Testis (tissue), 3 donors: Measurements from ENCODE around the gene RABEPK. TPM values are rescaled to one million over a fixed set of nuclear protein-coding genes. Genes with fewer than 3 reads are reported as not detected.
A peak's percentile ranks its signal among the peaks of the same experiment; 100 is the strongest.

Experiments used
- DNase-seq: peaks from one replicate; pipeline ENCODE4 v3.0.0-alpha.2; 2019
- H3K27ac ChIP-seq, 2 donors: fragments of 200-600 bp; sonication (generic); one replicate each; pipeline ENCODE4 v1.5.1; 2019
- H3K27me3 ChIP-seq: fragments of 200-600 bp; sonication (generic); one replicate; pipeline ENCODE4 v1.5.1; 2019
- H3K36me3 ChIP-seq: fragments of 200-600 bp; sonication (generic); one replicate; pipeline ENCODE4 v1.5.1; 2017; ENCODE audit warnings: low read depth; ENCODE audit errors: missing control alignments
- H3K4me1 ChIP-seq: fragments of 200-600 bp; sonication (generic); one replicate; pipeline ENCODE4 v1.5.1; 2019
- H3K4me3 ChIP-seq, 2 donors: fragments of 200-600 bp; sonication (generic); one replicate each; pipeline ENCODE4 v1.5.1; 2017 to 2019
- H3K9me3 ChIP-seq: fragments of 200-600 bp; sonication (generic); one replicate; pipeline ENCODE4 v1.5.1; 2017
- CTCF ChIP-seq, 3 experiments: fragments of 450-650 bp in 2 of 3; fragments of 200-600 bp in 1 of 3; sonication (generic) in 1 of 3; IDR thresholded peaks; one replicate each; pipeline ENCODE4 v1.5.1; 2016 to 2019; ENCODE audit warnings: antibody characterized with exemption in 3 of 3, mild to moderate bottlenecking in 2 of 3, moderate library complexity in 1 of 3
- POLR2A ChIP-seq: fragments of 450-650 bp; IDR thresholded peaks from one replicate; pipeline ENCODE4 v1.6.1; 2017; ENCODE audit warnings: antibody characterized with exemption, mild to moderate bottlenecking, moderate library complexity
- WGBS, 2 donors: methylation state at CpG; one replicate each; pipeline ENCODE4 v1.1.5; 2018; 5-methylcytosine and 5-hydroxymethylcytosine counted together
- intact Hi-C: fragments of 100-400 bp; cut with DNase I; formaldehyde crosslinking; loops from one replicate; pipeline ENCODE4 v1.15.1; 2023; ENCODE audit warnings: low total_unique reads
- polyA plus RNA-seq: library from polyadenylated mRNA; stranded (reverse); fragments of 350-450 nt; fragmentation: Illumina TruSeq; extraction: RNeasy Lipid Tissue Mini Kit (QIAGEN cat#74804); gene quantifications from one replicate; pipeline ENCODE4 v1.2.3, GENCODE V29; 2014; ENCODE audit warnings: low read depth, low replicate concordance; ENCODE audit not compliant: insufficient read depth
- total RNA-seq, 2 donors: library from RNA; depleted of rRNA; stranded (reverse); fragments of >200 nt; gene quantifications; one replicate each; pipeline ENCODE4 v1.2.3, GENCODE V29; 2016

Gene RABEPK
- total and polyA plus RNA-seq, 3 donors from 2014 or later = 18.5 to 30.1 (median 20.2) TPM

GRCh38 chr9:125183054-125183453 is 17.3 kb upstream of the RABEPK start:
- Histone ChIP-seq H3K9me3 (no peaks in the 10 kb centered on the region), H3K36me3 (no peaks in the 10 kb centered on the region), H3K4me3 (no peak overlapping the region), H3K27me3 (no peaks in the 10 kb centered on the region), H3K4me1 (peaks cover 10% of the 10 kb centered on the region), H3K27ac (no peak overlapping the region)
- 46 to 66% methylated on average over 2 of the region's 2 CpGs for WGBS, 2 donors
- intact Hi-C loops = no loop called here
- DNase-seq = no peak
- TF ChIP-seq POLR2A (no peak), CTCF (IDR thresholded peaks at IDR 0.05) (no peak)

DNA sequence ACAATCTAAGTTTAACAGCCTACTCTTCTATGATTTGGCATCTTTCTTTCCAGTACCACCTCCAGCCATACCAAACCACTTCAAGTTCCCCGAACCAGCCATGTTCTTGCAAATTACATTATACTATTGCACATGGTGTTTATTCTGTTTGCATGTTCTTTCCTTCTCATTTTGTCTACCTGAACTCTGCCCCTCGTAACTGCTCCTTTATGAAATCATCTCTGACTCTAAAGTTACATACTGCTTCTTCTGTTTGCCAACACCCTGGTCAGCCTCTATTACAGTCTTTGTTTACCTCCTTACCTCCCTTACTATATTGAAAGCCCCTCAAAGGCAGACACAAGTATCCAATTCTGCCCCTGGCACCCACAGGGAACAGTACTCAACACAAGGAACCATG is 16.8 kb upstream of the RABEPK start:
- H3K4me3 ChIP-seq = no peak overlapping the region
- intact Hi-C loops = no loop called here
- no peaks in the 10 kb centered on the region for H3K36me3 ChIP-seq
- H3K27ac ChIP-seq = no peak overlapping the region
- no peak for DNase-seq
- H3K27me3 ChIP-seq = no peaks in the 10 kb centered on the region
- peaks cover 15% of the 10 kb centered on the region for H3K4me1 ChIP-seq
- WGBS, 2 donors = 87 to 90% methylated on average over 2 of the region's 2 CpGs
- no peaks in the 10 kb centered on the region for H3K9me3 ChIP-seq
- TF ChIP-seq CTCF (IDR thresholded peaks at IDR 0.05) (no peak), POLR2A (no peak)

GRCh38 chr9:125189011-125189360 is 11.4 kb upstream of the RABEPK start:
- intact Hi-C loops = no loop called here
- no peaks in the 10 kb centered on the region for H3K9me3 ChIP-seq
- H3K4me1 ChIP-seq = peaks cover 26% of the 10 kb centered on the region
- no peaks in the 10 kb centered on the region for H3K36me3 ChIP-seq
- peak overlapping the region; percentile 94 to 96 for H3K27ac ChIP-seq
- H3K27me3 ChIP-seq = no peaks in the 10 kb centered on the region
- peak; percentile 54 for DNase-seq
- H3K4me3 ChIP-seq = peak overlapping the region; percentile 73 to 100
- WGBS, 2 donors = 1% methylated on average over 14 to 26 of the region's 26 CpGs
- TF ChIP-seq CTCF (IDR thresholded peaks at IDR 0.05) = no peak
- TF ChIP-seq POLR2A = no peak

- no peaks in the 10 kb centered on the region for H3K9me3 ChIP-seq
- H3K27ac ChIP-seq = peak within 1 kb of the TSS; percentile 94 to 96
- WGBS, 2 donors = 0% methylated on average over 12 to 82 of the region's 82 CpGs
- TF ChIP-seq POLR2A (no peak), CTCF (IDR thresholded peaks at IDR 0.05) (peak; percentile 52 to 82 (median 75))
- peak; percentile 97 for DNase-seq
- H3K36me3 ChIP-seq = no peaks in the 10 kb centered on the region
- no peaks in the 10 kb centered on the region for H3K27me3 ChIP-seq
- intact Hi-C loops = no loop called here
- peaks cover 26% of the 10 kb centered on the region for H3K4me1 ChIP-seq
- peak within 1 kb of the TSS; percentile 73 to 100 for H3K4me3 ChIP-seq
Observed at GRCh38 chr9:125189361-125190289, 10.7 kb upstream of the RABEPK start, which contains the start of gene PPP6C. TSS of gene PPP6C (minus strand) at chr9:125189803. CDS start at chr9:125189718, 85 bp downstream.
